Measurements from ENCODE around the gene BANF2.
"Not testable (repeated sequence)": the region's sequence is repeated elsewhere in the genome, so short reads cannot be mapped to it uniquely, and the experiment has no call there.

Gene BANF2

DNA sequence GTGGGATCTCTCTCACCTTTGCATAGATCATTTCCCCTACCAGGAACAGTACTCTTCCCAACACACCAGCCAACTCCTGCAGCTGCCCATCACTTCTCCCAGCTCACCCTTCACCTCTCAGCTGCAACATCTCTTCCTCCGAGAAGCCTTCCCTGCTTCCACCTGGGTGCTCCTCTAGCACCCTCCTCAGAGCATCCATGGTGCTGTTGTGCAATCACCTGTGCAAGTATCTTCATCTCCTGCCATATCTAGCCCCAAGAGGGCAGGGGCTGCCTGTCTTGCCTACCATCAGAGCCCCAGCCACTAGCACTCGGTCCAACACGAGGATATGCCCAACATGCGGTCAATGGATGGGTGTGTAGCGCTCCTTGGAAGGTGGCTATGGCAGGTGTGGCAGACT is 75.8 kb downstream of the BANF2 start:
- Histone ChIP-seq H3K9ac (ENCODE audit: low read length) (no peak overlapping the region), H3K9me3 (replicated peaks; ENCODE audit: insufficient read depth, low read length) (no peaks in the 10 kb centered on the region), H3F3A (ENCODE audit: insufficient read depth, low read length) (no peaks in the 10 kb centered on the region), H3K27ac (ENCODE audit: low read length) (no peak overlapping the region), H3K9me2 (replicated peaks; ENCODE audit: insufficient read depth, low read length) (no peaks in the 10 kb centered on the region), H3K79me2 (ENCODE audit: low read length) (no peaks in the 10 kb centered on the region), H3K27me3 (replicated peaks; ENCODE audit: insufficient read depth, low read length) (no peaks in the 10 kb centered on the region), H2AFZ (ENCODE audit: low read length) (no peak overlapping the region), H3K36me3 (replicated peaks; ENCODE audit: insufficient read depth, low read length) (no peaks in the 10 kb centered on the region), H4K20me1 (ENCODE audit: insufficient read depth, low read length) (no peaks in the 10 kb centered on the region), H3K4me3 (ENCODE audit: low read length) (no peak overlapping the region), H3K4me2 (ENCODE audit: low read depth, low read length) (no peak overlapping the region), H3K4me1 (ENCODE audit: low read length) (no peaks in the 10 kb centered on the region)
- no peak for DNase-seq
- TF ChIP-seq EZH2 (optimal IDR thresholded peaks at IDR 0.05; ENCODE audit: low read depth, low read length) (no peak), EZH2phosphoT487 (IDR thresholded peaks at IDR 0.05; ENCODE audit: low read length) (no peak)
- TF ChIP-seq, protein P1, sequence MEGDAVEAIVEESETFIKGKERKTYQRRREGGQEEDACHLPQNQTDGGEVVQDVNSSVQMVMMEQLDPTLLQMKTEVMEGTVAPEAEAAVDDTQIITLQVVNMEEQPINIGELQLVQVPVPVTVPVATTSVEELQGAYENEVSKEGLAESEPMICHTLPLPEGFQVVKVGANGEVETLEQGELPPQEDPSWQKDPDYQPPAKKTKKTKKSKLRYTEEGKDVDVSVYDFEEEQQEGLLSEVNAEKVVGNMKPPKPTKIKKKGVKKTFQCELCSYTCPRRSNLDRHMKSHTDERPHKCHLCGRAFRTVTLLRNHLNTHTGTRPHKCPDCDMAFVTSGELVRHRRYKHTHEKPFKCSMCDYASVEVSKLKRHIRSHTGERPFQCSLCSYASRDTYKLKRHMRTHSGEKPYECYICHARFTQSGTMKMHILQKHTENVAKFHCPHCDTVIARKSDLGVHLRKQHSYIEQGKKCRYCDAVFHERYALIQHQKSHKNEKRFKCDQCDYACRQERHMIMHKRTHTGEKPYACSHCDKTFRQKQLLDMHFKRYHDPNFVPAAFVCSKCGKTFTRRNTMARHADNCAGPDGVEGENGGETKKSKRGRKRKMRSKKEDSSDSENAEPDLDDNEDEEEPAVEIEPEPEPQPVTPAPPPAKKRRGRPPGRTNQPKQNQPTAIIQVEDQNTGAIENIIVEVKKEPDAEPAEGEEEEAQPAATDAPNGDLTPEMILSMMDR (IDR thresholded peaks at IDR 0.05; ENCODE audit: low read length) = no peak

DNA sequence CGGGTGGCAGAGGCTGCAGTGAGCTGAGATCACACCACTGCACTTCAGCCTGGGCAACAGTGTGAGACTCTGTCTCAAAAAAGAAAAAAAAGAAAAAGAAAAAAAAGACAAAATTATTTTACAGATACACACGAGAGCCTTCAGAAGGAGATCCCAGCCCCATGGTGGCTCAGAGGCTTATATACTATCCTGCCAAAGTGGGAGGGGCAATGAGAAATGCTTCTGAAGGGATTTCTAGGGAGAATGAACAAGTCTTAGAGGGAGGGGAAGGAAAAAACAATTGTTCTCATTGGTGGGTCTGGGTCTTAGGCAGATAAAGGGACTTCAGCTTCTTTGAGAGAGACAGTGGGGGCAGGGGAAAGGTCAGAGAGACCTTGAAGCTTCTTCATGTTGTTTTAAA is 76.8 kb downstream of the BANF2 start:
- DNase-seq = no peak
- no peak overlapping the region for H3K9ac ChIP-seq (ENCODE audit: low read length)
- no peaks in the 10 kb centered on the region for H4K20me1 ChIP-seq (ENCODE audit: insufficient read depth, low read length)

DNA sequence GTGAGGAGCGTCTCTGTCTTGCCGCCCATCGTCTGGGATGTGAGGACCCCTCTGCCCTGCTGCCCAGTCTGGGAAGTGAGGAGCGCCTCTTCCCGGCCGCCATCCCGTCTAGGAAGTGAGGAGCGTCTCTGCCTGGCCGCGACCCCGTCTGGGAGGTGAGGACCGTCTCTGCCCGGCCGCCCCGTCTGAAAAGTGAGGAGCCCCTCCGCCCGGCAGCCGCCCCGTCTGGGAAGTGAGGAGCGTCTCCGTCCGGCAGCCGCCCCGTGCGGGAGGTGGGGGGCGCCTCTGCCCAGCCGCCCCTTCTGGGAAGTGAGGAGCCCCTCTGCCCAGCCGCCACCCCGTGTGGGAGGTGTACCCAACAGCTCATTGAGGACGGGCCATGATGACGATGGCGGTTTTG is 79.2 kb downstream of the BANF2 start:
- not testable (repeated sequence) for H3K9me2 ChIP-seq (replicated peaks; ENCODE audit: insufficient read depth, low read length); H3K4me3 ChIP-seq (ENCODE audit: low read length); DNase-seq; H3K9ac ChIP-seq (ENCODE audit: low read length); H3K4me2 ChIP-seq (ENCODE audit: low read depth, low read length); H3K27me3 ChIP-seq (replicated peaks; ENCODE audit: insufficient read depth, low read length); H3K79me2 ChIP-seq (ENCODE audit: low read length); H3K9me3 ChIP-seq (replicated peaks; ENCODE audit: insufficient read depth, low read length); H3F3A ChIP-seq (ENCODE audit: insufficient read depth, low read length); H4K20me1 ChIP-seq (ENCODE audit: insufficient read depth, low read length); H3K36me3 ChIP-seq (replicated peaks; ENCODE audit: insufficient read depth, low read length); H2AFZ ChIP-seq (ENCODE audit: low read length); H3K27ac ChIP-seq (ENCODE audit: low read length)
- peaks cover 22% of the 10 kb centered on the region for H3K4me1 ChIP-seq (ENCODE audit: low read length)

More for the DNA sequence above, 76.8 kb downstream of the BANF2 start:
- H3K27me3 ChIP-seq (replicated peaks; ENCODE audit: insufficient read depth, low read length) = no peaks in the 10 kb centered on the region
- no peak overlapping the region for H3K27ac ChIP-seq (ENCODE audit: low read length)
- H3F3A ChIP-seq (ENCODE audit: insufficient read depth, low read length) = no peaks in the 10 kb centered on the region
- no peak overlapping the region for H3K4me2 ChIP-seq (ENCODE audit: low read depth, low read length)
- no peaks in the 10 kb centered on the region for H3K79me2 ChIP-seq (ENCODE audit: low read length)
- TF ChIP-seq, protein P1 (IDR thresholded peaks at IDR 0.05; ENCODE audit: low read length) = no peak
- no peak for TF ChIP-seq EZH2 (optimal IDR thresholded peaks at IDR 0.05; ENCODE audit: low read depth, low read length)
- TF ChIP-seq EZH2phosphoT487 (IDR thresholded peaks at IDR 0.05; ENCODE audit: low read length) = no peak
- no peak overlapping the region for H3K4me3 ChIP-seq (ENCODE audit: low read length)
- no peaks in the 10 kb centered on the region for H3K9me2 ChIP-seq (replicated peaks; ENCODE audit: insufficient read depth, low read length)
- no peaks in the 10 kb centered on the region for H3K9me3 ChIP-seq (replicated peaks; ENCODE audit: insufficient read depth, low read length)
- H2AFZ ChIP-seq (ENCODE audit: low read length) = no peak overlapping the region
- H3K4me1 ChIP-seq (ENCODE audit: low read length) = no peaks in the 10 kb centered on the region
- no peaks in the 10 kb centered on the region for H3K36me3 ChIP-seq (replicated peaks; ENCODE audit: insufficient read depth, low read length)

DNA sequence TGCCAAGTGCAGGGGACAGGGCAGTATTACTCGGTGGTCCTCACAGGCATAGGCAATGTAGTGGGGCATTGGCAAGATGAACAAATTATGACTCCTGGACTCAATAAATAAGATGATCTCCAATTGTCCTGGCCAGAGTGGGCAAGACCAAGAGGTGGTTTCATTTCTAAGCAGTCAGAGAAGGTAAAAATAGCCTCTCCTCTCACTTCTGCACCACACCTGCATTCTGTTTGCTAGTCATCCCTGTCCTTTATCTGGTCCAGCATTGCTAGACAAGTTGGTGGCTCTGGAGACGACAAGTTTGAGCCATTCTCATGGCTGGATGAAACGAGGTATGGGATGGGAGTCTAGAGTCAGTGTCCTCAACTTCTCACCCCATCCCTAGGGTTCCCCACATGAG is 83.0 kb downstream of the BANF2 start:
- TF ChIP-seq, protein P1 (IDR thresholded peaks at IDR 0.05; ENCODE audit: low read length) = no peak
- TF ChIP-seq EZH2 (optimal IDR thresholded peaks at IDR 0.05; ENCODE audit: low read depth, low read length) = no peak
- TF ChIP-seq EZH2phosphoT487 (IDR thresholded peaks at IDR 0.05; ENCODE audit: low read length) = no peak
- H3K4me2 ChIP-seq (ENCODE audit: low read depth, low read length) = peak overlapping the region; percentile 72

More for the DNA sequence above, 83.0 kb downstream of the BANF2 start:
- Histone ChIP-seq H3K9ac (ENCODE audit: low read length) (no peak overlapping the region), H3K4me3 (ENCODE audit: low read length) (no peak overlapping the region), H3K79me2 (ENCODE audit: low read length) (no peaks in the 10 kb centered on the region), H2AFZ (ENCODE audit: low read length) (peak overlapping the region; percentile 39), H3K9me2 (replicated peaks; ENCODE audit: insufficient read depth, low read length) (no peaks in the 10 kb centered on the region), H3K4me1 (ENCODE audit: low read length) (peaks cover 22% of the 10 kb centered on the region), H3K27ac (ENCODE audit: low read length) (peak overlapping the region; percentile 67), H3K27me3 (replicated peaks; ENCODE audit: insufficient read depth, low read length) (no peaks in the 10 kb centered on the region), H4K20me1 (ENCODE audit: insufficient read depth, low read length) (no peaks in the 10 kb centered on the region), H3K36me3 (replicated peaks; ENCODE audit: insufficient read depth, low read length) (no peaks in the 10 kb centered on the region), H3K9me3 (replicated peaks; ENCODE audit: insufficient read depth, low read length) (no peaks in the 10 kb centered on the region), H3F3A (ENCODE audit: insufficient read depth, low read length) (no peaks in the 10 kb centered on the region)
- peak; percentile 80 for DNase-seq
